GM12891 (cell line): ENCODE data around the gene C10orf71.

ENCODE experiments used
- PAX5 ChIP-seq: IDR thresholded peaks from 2 replicates; pipeline ENCODE4 v1.6.1; 2011; ENCODE audit warnings: low read length, moderate library complexity, mild to moderate bottlenecking; ENCODE audit not compliant: insufficient read depth, severe bottlenecking
- POLR2A ChIP-seq: IDR thresholded peaks from 2 replicates; pipeline ENCODE4 v1.6.1; 2011; ENCODE audit warnings: low read depth, low read length, control low read depth
- POLR2AphosphoS5 ChIP-seq: IDR thresholded peaks from 2 replicates; pipeline ENCODE4 v1.6.1; 2011; ENCODE audit warnings: low read depth, low read length, control low read depth
- SPI1 ChIP-seq: IDR thresholded peaks from 2 replicates; pipeline ENCODE4 v1.6.1; 2011; ENCODE audit warnings: low read depth, low read length, control low read depth
- TAF1 ChIP-seq: IDR thresholded peaks from 2 replicates; pipeline ENCODE4 v1.6.1; 2011; ENCODE audit warnings: low read depth, low read length, control low read depth

GRCh38 chr10:49312246-49312869, 13.4 kb downstream of the C10orf71 start:
- TF ChIP-seq TAF1 (no peak), POLR2A (no peak), POLR2AphosphoS5 (no peak), SPI1 (no peak), PAX5 (no peak)
